ENCODE data around the gene GPR6. TPM values are rescaled to one million over a fixed set of nuclear protein-coding genes. Genes with fewer than 3 reads are reported as not detected.

The GPR6 gene
- total and polyA plus RNA-seq, 2 donors (not counting 1 experiment from before 2014, with no cell fraction given): not detected

GRCh38 chr6:109949281-109950065 is 28.6 kb upstream of the GPR6 start:
- Histone ChIP-seq H3K4me2 (ENCODE audit: extremely low read depth, insufficient read depth, low read length) (no peak overlapping the region), H3K27ac (ENCODE audit: insufficient read depth, low read length) (no peak overlapping the region), H3K4me3 (replicated peaks in 1 of 4; ENCODE audit: control extremely low read depth in 1 of 4, insufficient read depth in 1 of 4, low read depth in 3 of 4, low read length in 4 of 4) (no peak overlapping the region), H3K27me3 (ENCODE audit: control insufficient read depth, insufficient read depth, low read length) (no peaks in the 10 kb centered on the region), H3K79me2 (ENCODE audit: control insufficient read depth, insufficient read depth, low read length) (no peaks in the 10 kb centered on the region), H3K9me3 (ENCODE audit: control insufficient read depth, insufficient read depth, low read depth, low read length) (no peaks in the 10 kb centered on the region), H3K36me3 (ENCODE audit: control insufficient read depth, insufficient read depth, low read length) (no peaks in the 10 kb centered on the region), H3K9ac (ENCODE audit: insufficient read depth, low read length) (no peak overlapping the region), H4K20me1 (ENCODE audit: control insufficient read depth, extremely low read depth, insufficient read depth, low read length) (no peaks in the 10 kb centered on the region), H3K4me1 (ENCODE audit: control insufficient read depth, extremely low read depth, insufficient read depth, low read length) (no peaks in the 10 kb centered on the region), H2AFZ (ENCODE audit: low read length) (no peak overlapping the region)
- no peak for DNase-seq (ENCODE audit: low read depth in 2 of 2)
- TF ChIP-seq CTCF (conservative IDR thresholded peaks at IDR 0.05 in 1 of 2, IDR thresholded peaks at IDR 0.05 in 1 of 2; ENCODE audit: low read depth in 1 of 2, low read length in 2 of 2) (no peak), EZH2 (IDR thresholded peaks at IDR 0.05; ENCODE audit: low read length, missing control alignments) (no peak)

- Histone ChIP-seq H3K79me2 (ENCODE audit: control insufficient read depth, insufficient read depth, low read length) (no peaks in the 10 kb centered on the region), H3K27me3 (ENCODE audit: control insufficient read depth, insufficient read depth, low read length) (peaks cover 2% of the 10 kb centered on the region), H3K36me3 (ENCODE audit: control insufficient read depth, insufficient read depth, low read length) (no peaks in the 10 kb centered on the region), H3K27ac (ENCODE audit: insufficient read depth, low read length) (no peak overlapping the region), H3K4me3 (replicated peaks in 1 of 4; ENCODE audit: control extremely low read depth in 1 of 4, insufficient read depth in 1 of 4, low read depth in 3 of 4, low read length in 4 of 4) (no peak overlapping the region), H4K20me1 (ENCODE audit: control insufficient read depth, extremely low read depth, insufficient read depth, low read length) (no peaks in the 10 kb centered on the region), H3K9me3 (ENCODE audit: control insufficient read depth, insufficient read depth, low read depth, low read length) (no peaks in the 10 kb centered on the region), H3K4me1 (ENCODE audit: control insufficient read depth, extremely low read depth, insufficient read depth, low read length) (no peaks in the 10 kb centered on the region), H2AFZ (ENCODE audit: low read length) (no peak overlapping the region), H3K4me2 (ENCODE audit: extremely low read depth, insufficient read depth, low read length) (no peak overlapping the region), H3K9ac (ENCODE audit: insufficient read depth, low read length) (no peak overlapping the region)
- TF ChIP-seq CTCF (conservative IDR thresholded peaks at IDR 0.05 in 1 of 2, IDR thresholded peaks at IDR 0.05 in 1 of 2; ENCODE audit: low read depth in 1 of 2, low read length in 2 of 2): no peak
- DNase-seq (ENCODE audit: low read depth in 2 of 2): no peak
Observed at GRCh38 chr6:109955491-109955890, 22.6 kb upstream of the GPR6 start.

- Histone ChIP-seq H3K4me3 (replicated peaks in 1 of 4; ENCODE audit: control extremely low read depth in 1 of 4, insufficient read depth in 1 of 4, low read depth in 3 of 4, low read length in 4 of 4) (no peak overlapping the region), H3K4me1 (ENCODE audit: control insufficient read depth, extremely low read depth, insufficient read depth, low read length) (no peaks in the 10 kb centered on the region), H4K20me1 (ENCODE audit: control insufficient read depth, extremely low read depth, insufficient read depth, low read length) (no peaks in the 10 kb centered on the region), H3K4me2 (ENCODE audit: extremely low read depth, insufficient read depth, low read length) (no peak overlapping the region), H3K9ac (ENCODE audit: insufficient read depth, low read length) (no peak overlapping the region), H3K36me3 (ENCODE audit: control insufficient read depth, insufficient read depth, low read length) (no peaks in the 10 kb centered on the region), H3K9me3 (ENCODE audit: control insufficient read depth, insufficient read depth, low read depth, low read length) (no peaks in the 10 kb centered on the region), H2AFZ (ENCODE audit: low read length) (no peak overlapping the region), H3K27me3 (ENCODE audit: control insufficient read depth, insufficient read depth, low read length) (peaks cover 2% of the 10 kb centered on the region), H3K79me2 (ENCODE audit: control insufficient read depth, insufficient read depth, low read length) (no peaks in the 10 kb centered on the region), H3K27ac (ENCODE audit: insufficient read depth, low read length) (no peak overlapping the region)
- no peak for DNase-seq (ENCODE audit: low read depth in 2 of 2)
- TF ChIP-seq EZH2 (IDR thresholded peaks at IDR 0.05; ENCODE audit: low read length, missing control alignments): no peak
- TF ChIP-seq CTCF (conservative IDR thresholded peaks at IDR 0.05 in 1 of 2, IDR thresholded peaks at IDR 0.05 in 1 of 2; ENCODE audit: low read depth in 1 of 2, low read length in 2 of 2): no peak
Observed at GRCh38 chr6:109958626-109959025, 19.5 kb upstream of the GPR6 start.
